Cardiac muscle cell (in vitro differentiated cells and primary cell): ENCODE data around the gene PI16. TPM values are rescaled to one million over a fixed set of nuclear protein-coding genes. Genes with fewer than 3 reads are reported as not detected.

ENCODE experiments used
- DNase-seq, 2 donors: peaks; one replicate each; pipeline versions ENCODE4 v3.0.0 to v3.0.0-alpha.2; 2010 to 2017; ENCODE audit warnings: low read depth in 1 of 2, low spot score in 1 of 2
- H3K27ac ChIP-seq: fragments of 200-600 bp; sonication (generic); 2 replicates; pipeline ENCODE4 v1.5.1; 2016
- H3K27me3 ChIP-seq: fragments of 200-600 bp; sonication (generic); 2 replicates; pipeline ENCODE4 v1.6.0; 2016; ENCODE audit warnings: control low read depth
- H3K36me3 ChIP-seq: fragments of 200-600 bp; sonication (generic); 2 replicates; pipeline ENCODE4 v1.5.1; 2016; ENCODE audit warnings: control low read depth
- H3K4me1 ChIP-seq: fragments of 200-600 bp; sonication (generic); 2 replicates; pipeline ENCODE4 v1.8.1; 2017; ENCODE audit warnings: low read depth, mild to moderate bottlenecking, mixed run types
- H3K4me3 ChIP-seq: fragments of 200-600 bp; sonication (generic); 2 replicates; pipeline ENCODE4 v1.5.1; 2016; ENCODE audit warnings: mild to moderate bottlenecking
- H3K9me3 ChIP-seq: fragments of 200-600 bp; sonication (generic); 2 replicates; pipeline ENCODE4 v1.5.1; 2017; ENCODE audit warnings: low read depth, mild to moderate bottlenecking, control low read depth
- CTCF ChIP-seq: IDR thresholded peaks from 2 replicates; pipeline ENCODE4 v1.5.1; 2012; ENCODE audit warnings: low read depth, mild to moderate bottlenecking, low read length
- polyA plus RNA-seq: library from polyadenylated mRNA; unstranded; fragments of >200 nt; fragmentation: Nextera tagmentation; extraction: Ambion mirVana; gene quantifications from 2 replicates; pipeline ENCODE4 v1.2.1, GENCODE V29; 2016
- total RNA-seq: library from RNA; depleted of rRNA; stranded (reverse); fragments of >200 nt; gene quantifications from 2 replicates; pipeline ENCODE4 v1.2.3, GENCODE V29; 2016

Gene PI16
- total and polyA plus RNA-seq, 2 experiments from 2014 or later, result 0.37 TPM; not detected in 1

- no peak for TF ChIP-seq CTCF
- no peaks in the 10 kb centered on the region for H3K27me3 ChIP-seq
- DNase-seq, result no peak
- no peak overlapping the region for H3K4me3 ChIP-seq
- peaks cover 53% of the 10 kb centered on the region for H3K4me1 ChIP-seq
- H3K36me3 ChIP-seq, result peaks cover 50% of the 10 kb centered on the region
- H3K9me3 ChIP-seq, result no peaks in the 10 kb centered on the region
- peak overlapping the region; percentile 97 for H3K27ac ChIP-seq
Observed at GRCh38 chr6:36973647-36974046, 19.1 kb downstream of the PI16 start.

GRCh38 chr6:36975231-36976006 lies 20.9 kb downstream of the PI16 start:
- H3K4me3 ChIP-seq, result no peak overlapping the region
- H3K27ac ChIP-seq, result peak overlapping the region; percentile 67
- DNase-seq, result no peak
- H3K9me3 ChIP-seq, result no peaks in the 10 kb centered on the region
- TF ChIP-seq CTCF, result no peak
- H3K27me3 ChIP-seq, result no peaks in the 10 kb centered on the region
- peaks cover 34% of the 10 kb centered on the region for H3K36me3 ChIP-seq
- peaks cover 59% of the 10 kb centered on the region for H3K4me1 ChIP-seq

DNA sequence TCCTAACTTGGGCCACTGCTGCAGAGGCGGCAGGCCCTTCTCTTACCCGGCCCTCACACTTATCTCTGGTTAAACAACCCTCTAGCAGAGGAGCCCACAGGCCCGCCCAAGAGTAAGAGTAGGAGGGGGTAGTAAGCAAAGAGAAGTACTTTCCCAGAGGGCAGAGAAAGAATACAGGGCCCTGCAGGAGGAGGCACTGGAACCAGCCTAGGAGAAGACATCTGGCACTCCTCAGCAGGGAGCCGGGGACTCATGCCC lies 21.4 kb downstream of the PI16 start:
- Histone ChIP-seq H3K9me3 (no peaks in the 10 kb centered on the region), H3K4me1 (peaks cover 59% of the 10 kb centered on the region), H3K4me3 (no peak overlapping the region), H3K27ac (peak overlapping the region; percentile 67), H3K27me3 (no peaks in the 10 kb centered on the region), H3K36me3 (peaks cover 34% of the 10 kb centered on the region)
- no peak for TF ChIP-seq CTCF
- DNase-seq, result no peak

- Histone ChIP-seq H3K9me3 (no peaks in the 10 kb centered on the region), H3K4me1 (peaks cover 62% of the 10 kb centered on the region), H3K27me3 (no peaks in the 10 kb centered on the region), H3K4me3 (no peak overlapping the region), H3K27ac (peak overlapping the region; percentile 67), H3K36me3 (peaks cover 34% of the 10 kb centered on the region)
- TF ChIP-seq CTCF, result no peak
- DNase-seq, result no peak
Observed at GRCh38 chr6:36976509-36976908, 22.0 kb downstream of the PI16 start.

- Histone ChIP-seq H3K4me3 (no peak overlapping the region), H3K27me3 (no peaks in the 10 kb centered on the region), H3K27ac (peak overlapping the region; percentile 12), H3K36me3 (peaks cover 34% of the 10 kb centered on the region), H3K9me3 (no peaks in the 10 kb centered on the region), H3K4me1 (peaks cover 61% of the 10 kb centered on the region)
- no peak for TF ChIP-seq CTCF
- no peak for DNase-seq
Observed at GRCh38 chr6:36976931-36977330, 22.4 kb downstream of the PI16 start.
